ENCODE measurements around the gene ITGA11. TPM values are rescaled to one million over a fixed set of nuclear protein-coding genes. Genes with fewer than 3 reads are reported as not detected.

The ITGA11 gene
- total RNA-seq, 4 donors from 2014 or later, result 2.5 to 8.4 (median 5.6) TPM

DNA sequence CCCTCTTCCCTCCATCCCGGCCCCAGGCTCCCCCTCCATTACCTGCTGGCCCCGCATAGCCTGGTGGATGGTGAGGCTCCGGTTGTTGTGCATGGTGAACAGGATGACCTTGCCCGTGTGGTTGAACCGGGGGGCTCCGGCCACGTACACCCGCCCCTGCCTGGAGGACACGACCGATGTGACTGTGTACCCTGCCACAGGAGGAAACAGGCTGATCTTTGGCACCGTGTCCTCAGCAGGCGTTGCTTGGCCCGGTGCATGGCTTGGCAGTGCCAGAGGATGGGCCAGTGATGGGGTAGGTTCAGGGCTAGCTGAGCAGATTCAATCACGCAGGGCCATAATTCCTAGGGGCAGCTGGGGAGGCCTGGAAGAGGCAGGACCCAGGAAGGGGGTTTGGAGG is 96.3 kb downstream of the ITGA11 start:
- TF ChIP-seq CTCF (IDR thresholded peaks at IDR 0.05; ENCODE audit: low read depth), result no peak

- no peak for TF ChIP-seq CTCF (IDR thresholded peaks at IDR 0.05; ENCODE audit: low read depth)
Measured at GRCh38 chr15:68335251-68335650, 96.7 kb downstream of the ITGA11 start.

DNA sequence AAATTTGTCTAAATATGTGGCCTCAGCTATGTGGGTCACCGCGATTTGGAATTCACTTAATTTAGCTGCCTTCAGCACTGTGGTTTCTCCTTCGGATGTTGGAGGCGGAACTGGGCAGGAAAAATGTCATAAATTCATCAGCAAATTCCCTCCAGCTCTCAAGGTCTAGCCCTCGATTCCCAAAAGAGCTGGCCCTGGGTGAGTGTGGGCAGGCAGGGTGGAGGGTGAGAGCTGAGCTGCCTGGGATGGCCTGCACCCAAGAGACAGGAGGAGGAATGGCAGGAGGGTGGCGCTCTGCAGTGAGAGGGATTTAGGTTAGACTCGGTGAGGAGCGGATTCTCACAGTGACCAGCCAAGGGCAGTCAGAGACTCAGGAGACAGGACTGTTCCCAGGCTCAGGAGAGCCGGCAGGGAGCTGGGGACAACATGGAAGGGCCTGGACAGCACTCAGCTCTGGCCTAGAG is 97.3 kb downstream of the ITGA11 start:
- TF ChIP-seq CTCF (IDR thresholded peaks at IDR 0.05; ENCODE audit: low read depth), result no peak

DNA sequence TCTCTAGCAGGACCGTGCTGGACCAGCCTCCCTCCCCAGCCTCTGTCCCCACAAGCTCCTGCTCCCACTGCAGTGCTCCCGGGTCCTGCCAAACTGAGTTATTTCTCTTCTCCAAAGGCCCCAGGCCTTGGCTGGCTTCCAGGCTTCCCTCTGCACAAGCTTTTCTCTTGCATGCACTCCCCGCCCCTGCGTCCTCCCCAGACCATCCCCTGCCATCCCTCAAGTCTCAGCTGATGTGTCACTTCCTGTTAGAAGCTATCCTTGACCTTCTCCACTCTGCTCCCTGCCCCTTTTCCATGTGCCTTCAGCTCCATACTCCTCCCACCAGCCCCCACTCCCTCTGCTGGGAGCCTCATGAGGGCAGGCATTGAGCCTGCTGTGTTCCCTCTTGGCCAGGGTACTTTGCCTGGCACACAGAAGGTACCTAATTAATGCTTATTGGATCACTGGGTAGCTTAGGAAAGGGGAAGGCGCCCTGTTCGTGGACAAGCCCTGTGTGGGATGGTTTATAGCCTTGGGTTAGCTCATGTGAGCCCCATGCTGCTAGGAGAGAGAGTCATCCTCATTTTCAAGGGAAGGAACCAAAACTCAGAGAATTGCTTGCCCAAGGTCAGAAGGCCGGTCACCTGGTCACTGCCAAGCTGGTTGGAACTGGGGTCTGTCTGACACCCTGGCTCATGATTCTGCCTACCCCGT is 98.0 kb downstream of the ITGA11 start:
- TF ChIP-seq CTCF (IDR thresholded peaks at IDR 0.05; ENCODE audit: low read depth), result no peak

DNA sequence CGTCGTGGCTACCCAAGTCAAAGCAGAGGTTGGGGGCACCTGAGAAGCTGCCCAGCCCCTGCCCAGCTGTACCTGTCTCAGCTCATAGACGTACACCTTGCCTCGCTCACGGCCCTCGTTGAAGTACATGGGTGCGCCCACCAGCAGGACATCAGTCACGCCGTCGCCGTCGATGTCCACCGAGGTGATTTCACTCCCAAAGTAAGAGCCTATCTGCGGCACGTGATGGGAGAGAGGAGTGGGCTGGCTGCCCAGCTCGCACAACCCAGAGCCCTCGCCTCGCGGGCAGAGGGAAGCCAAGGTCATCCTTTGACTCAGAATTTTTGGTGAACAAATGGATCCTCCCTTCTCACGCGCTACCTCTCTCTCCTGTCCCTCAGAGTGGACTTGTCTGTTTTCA is 99.7 kb downstream of the ITGA11 start:
- TF ChIP-seq CTCF (IDR thresholded peaks at IDR 0.05; ENCODE audit: low read depth), result no peak

DNA sequence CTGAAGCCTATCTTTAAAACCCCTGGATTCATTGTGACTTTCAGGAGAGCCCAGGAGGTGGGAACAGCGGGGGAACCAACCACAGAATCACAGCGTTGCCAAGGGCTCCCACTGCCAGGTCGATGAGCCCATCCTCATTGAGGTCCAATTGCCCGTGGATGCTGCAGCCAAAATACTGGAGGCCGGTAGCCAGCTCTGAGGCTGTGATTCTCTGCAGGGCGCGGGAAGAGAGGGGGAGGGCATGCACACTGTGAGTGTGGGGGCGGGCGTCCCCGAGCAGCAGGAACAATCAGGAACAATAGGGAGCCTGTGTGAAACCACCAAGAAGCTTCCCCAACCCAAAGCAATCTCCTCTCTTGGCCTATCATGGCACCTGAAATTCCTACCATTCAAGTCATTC is 101.1 kb downstream of the ITGA11 start:
- no peak for TF ChIP-seq CTCF (IDR thresholded peaks at IDR 0.05; ENCODE audit: low read depth)

DNA sequence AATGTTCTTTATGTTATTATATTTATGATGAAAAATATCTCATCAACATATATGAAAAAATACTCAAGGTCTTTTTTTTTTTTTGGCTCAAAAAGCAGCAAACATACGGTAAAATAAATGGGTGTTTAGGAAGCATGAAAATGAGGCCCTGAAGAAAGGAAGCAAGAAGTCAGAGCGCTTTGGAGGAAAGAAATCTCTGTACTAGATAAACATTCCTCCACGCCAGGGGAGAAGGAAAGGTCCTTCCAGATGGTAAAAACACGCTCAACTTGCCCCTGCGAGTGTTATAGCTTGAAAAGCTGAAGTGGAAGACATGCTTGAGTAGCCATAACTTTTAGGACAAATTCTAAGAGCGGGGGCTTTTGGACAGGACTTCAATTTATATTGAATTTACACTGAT is 101.5 kb downstream of the ITGA11 start:
- TF ChIP-seq CTCF (IDR thresholded peaks at IDR 0.05; ENCODE audit: low read depth), result no peak
